Prostate gland (tissue), 2 donors: Measurements from ENCODE around the gene STARD9. TPM values are rescaled to one million over a fixed set of nuclear protein-coding genes. Genes with fewer than 3 reads are reported as not detected.
A peak's percentile ranks its signal among the peaks of the same experiment; 100 is the strongest.

Experiments
- DNase-seq: peaks from one replicate; pipeline ENCODE4 v3.0.0-alpha.2; 2019; ENCODE audit warnings: low spot score
- H3K27ac ChIP-seq, 2 donors: fragments of 200-600 bp; sonication (generic); 2 replicates each; pipeline ENCODE4 v1.5.1; 2017 to 2019
- H3K27me3 ChIP-seq: fragments of 200-600 bp; sonication (generic); replicated peaks from 2 replicates; pipeline ENCODE4 v1.5.1; 2019; ENCODE audit not compliant: insufficient read depth
- H3K36me3 ChIP-seq, 2 donors: fragments of 200-600 bp; sonication (generic); 1 replicate in 1 of 2; 2 replicates in 1 of 2; pipeline versions ENCODE4 v1.5.1 to v1.8.1; 2017 to 2019
- H3K4me1 ChIP-seq: fragments of 200-600 bp; sonication (generic); replicated peaks from 2 replicates; pipeline ENCODE4 v1.5.1; 2019
- H3K4me3 ChIP-seq, 2 donors: fragments of 200-600 bp; sonication (generic); 2 replicates each; pipeline ENCODE4 v1.5.1; 2017 to 2019
- H3K9me3 ChIP-seq: fragments of 200-600 bp; sonication (generic); 2 replicates; pipeline ENCODE4 v1.5.1; 2017
- CTCF ChIP-seq, 4 experiments: fragments of 200-600 bp in 2 of 4; fragments of 450-650 bp in 2 of 4; sonication (generic) in 2 of 4; IDR thresholded peaks; 1 replicate in 3 of 4; 2 replicates in 1 of 4; pipeline ENCODE4 v1.5.1; 2016 to 2019; ENCODE audit warnings: antibody characterized with exemption in 4 of 4, mild to moderate bottlenecking in 2 of 4, moderate library complexity in 2 of 4
- POLR2A ChIP-seq: fragments of 450-650 bp; IDR thresholded peaks from one replicate; pipeline ENCODE4 v1.6.1; 2016; ENCODE audit warnings: antibody characterized with exemption, mild to moderate bottlenecking
- POLR2AphosphoS5 ChIP-seq: sonication (generic); formaldehyde crosslinking; IDR thresholded peaks from one replicate; pipeline ENCODE4 v1.6.1; 2017; ENCODE audit warnings: antibody characterized with exemption
- WGBS: methylation state at CpG from one replicate; pipeline ENCODE4 v1.1.5; 2018; 5-methylcytosine and 5-hydroxymethylcytosine counted together
- intact Hi-C: fragments of 100-400 bp; cut with DNase I; formaldehyde crosslinking; loops from one replicate; pipeline ENCODE4 v1.14.2; 2022
- total RNA-seq, 2 donors: library from RNA; depleted of rRNA; stranded (reverse); fragments of >200 nt; gene quantifications; one replicate each; pipeline ENCODE4 v1.1.0, GENCODE V29; 2016

Gene STARD9
- total RNA-seq, 2 donors from 2014 or later, result 2.6 to 45.8 TPM

DNA sequence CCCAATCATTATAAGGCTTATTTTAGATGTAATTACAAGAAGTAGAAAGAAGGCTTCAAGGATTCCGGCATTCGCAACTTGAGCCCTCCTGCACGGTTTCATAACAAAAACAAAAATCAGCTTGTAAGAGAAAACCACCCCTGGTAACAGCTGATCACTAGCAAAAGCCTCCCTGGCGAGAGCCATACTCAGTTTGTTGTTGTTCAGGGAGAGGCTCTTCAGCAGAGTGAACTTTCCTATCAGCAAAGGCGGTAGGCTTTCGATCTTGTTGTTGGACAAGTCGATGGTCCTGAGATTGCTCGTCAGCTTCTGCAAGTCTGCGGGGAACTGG is 27.5 kb upstream of the STARD9 start:
- no peaks in the 10 kb centered on the region for H3K27me3 ChIP-seq
- no peak for DNase-seq
- no peaks in the 10 kb centered on the region for H3K36me3 ChIP-seq
- TF ChIP-seq CTCF (IDR thresholded peaks at IDR 0.05) (no peak), POLR2A (no peak), POLR2AphosphoS5 (no peak)
- no peaks in the 10 kb centered on the region for H3K4me1 ChIP-seq
- intact Hi-C loops, result loop anchor here (2.0 to 5.0 kb wide), 2 partner anchors 53 to 104 kb away; partner anchors contain the start of gene SNAP23
- peak overlapping the region; percentile 75 to 77 for H3K4me3 ChIP-seq
- peak overlapping the region; percentile 92 to 94 for H3K27ac ChIP-seq
- no peaks in the 10 kb centered on the region for H3K9me3 ChIP-seq
- WGBS, result under 1% methylated on average over 9 of the region's 9 CpGs

GRCh38 chr15:42548249-42549031 is 27.0 kb upstream of the STARD9 start, which contains the start of the genes HAUS2 and LRRC57:
Gene HAUS2, plus strand, starts transcription at chr15:42548838. Its CDS starts 35 bp downstream, at chr15:42548873.
Gene LRRC57, minus strand, starts transcription at chr15:42548793. Its CDS starts 359 bp downstream, at chr15:42548434.
- intact Hi-C loops, result loop anchor here (2.0 to 5.0 kb wide), 2 partner anchors 54 to 104 kb away; partner anchors contain the start of gene SNAP23
- H3K4me1 ChIP-seq, result no peaks in the 10 kb centered on the region
- no peaks in the 10 kb centered on the region for H3K9me3 ChIP-seq

DNA sequence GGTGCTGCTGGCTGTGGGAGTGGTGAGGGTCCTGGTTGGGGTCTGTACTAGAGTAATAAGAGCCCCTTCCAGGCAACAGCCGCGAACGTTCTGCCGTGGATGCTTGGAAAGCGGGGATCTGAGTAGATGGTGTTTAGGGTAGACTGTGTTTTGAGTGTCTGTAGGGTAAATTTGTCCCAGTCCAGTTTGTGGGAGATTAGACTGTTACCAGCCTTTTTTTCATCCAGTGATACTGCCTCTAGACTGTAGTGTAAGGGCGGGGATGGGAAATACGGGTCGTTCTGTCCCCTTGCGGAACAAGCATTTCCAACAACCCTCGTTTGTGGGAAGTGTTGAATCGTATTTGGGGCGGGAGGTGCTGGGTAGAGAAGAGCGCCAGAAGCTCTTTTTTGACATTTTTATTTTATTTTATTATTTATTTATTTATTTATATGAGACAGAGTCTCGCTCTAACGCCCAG is 26.3 kb upstream of the STARD9 start:
- H3K27me3 ChIP-seq, result no peaks in the 10 kb centered on the region

More at GRCh38 chr15:42548249-42549031, 27.0 kb upstream of the STARD9 start, which contains the start of the genes HAUS2 and LRRC57:
- peak within 1 kb of the TSS; percentile 75 to 77 for H3K4me3 ChIP-seq
- DNase-seq, result peak; percentile 85
- H3K36me3 ChIP-seq, result no peaks in the 10 kb centered on the region
- WGBS, result 0% methylated on average over 32 of the region's 71 CpGs
- H3K27me3 ChIP-seq, result no peaks in the 10 kb centered on the region
- TF ChIP-seq POLR2AphosphoS5 (peak; percentile 93), CTCF (IDR thresholded peaks at IDR 0.05) (peak in 1 of 4 experiments; percentile 23), POLR2A (peak; percentile 89)
- H3K27ac ChIP-seq, result peak within 1 kb of the TSS; percentile 92 to 94

GRCh38 chr15:42549741-42550392 is 25.5 kb upstream of the STARD9 start:
- intact Hi-C loops, result loop anchor here (2.0 to 5.0 kb wide), 2 partner anchors 55 to 102 kb away; partner anchors contain the start of gene SNAP23
- no peak for DNase-seq
- Histone ChIP-seq H3K36me3 (no peaks in the 10 kb centered on the region), H3K9me3 (no peaks in the 10 kb centered on the region), H3K27me3 (no peaks in the 10 kb centered on the region), H3K4me1 (no peaks in the 10 kb centered on the region), H3K4me3 (peak overlapping the region in 1 of 2 donors; percentile 75), H3K27ac (no peak overlapping the region)
- WGBS, result 71% methylated on average over 12 of the region's 12 CpGs
- TF ChIP-seq POLR2AphosphoS5 (no peak), CTCF (IDR thresholded peaks at IDR 0.05) (no peak), POLR2A (no peak)

More for the DNA sequence above, 26.3 kb upstream of the STARD9 start:
- H3K4me3 ChIP-seq, result peak overlapping the region; percentile 75 to 77
- H3K4me1 ChIP-seq, result no peaks in the 10 kb centered on the region
- H3K27ac ChIP-seq, result peak overlapping the region; percentile 92 to 94
- H3K9me3 ChIP-seq, result no peaks in the 10 kb centered on the region
- under 1% methylated on average over 15 of the region's 15 CpGs for WGBS
- H3K36me3 ChIP-seq, result no peaks in the 10 kb centered on the region
- peak; percentile 8 for DNase-seq
- TF ChIP-seq POLR2AphosphoS5, result no peak
- no peak for TF ChIP-seq POLR2A
- TF ChIP-seq CTCF (IDR thresholded peaks at IDR 0.05), result no peak
- intact Hi-C loops, result loop anchor here (2.0 to 5.0 kb wide), 2 partner anchors 54 to 103 kb away; partner anchors contain the start of gene SNAP23
